ENCODE data around the gene HMGB3.

- TF ChIP-seq CTCF (conservative IDR thresholded peaks at IDR 0.05) (no peak), ZFX (IDR thresholded peaks at IDR 0.05) (no peak)
These were observed 6.3 kb downstream of the HMGB3 start for GRCh38 chrX:150989420-150989819.
